Osteoblast (primary cell): ENCODE measurements around the gene ANGEL1. TPM values are rescaled to one million over a fixed set of nuclear protein-coding genes. Genes with fewer than 3 reads are reported as not detected.

Experiments
- DNase-seq: peaks from one replicate; pipeline ENCODE4 v3.0.0; 2011; ENCODE audit warnings: low spot score, mixed read lengths; ENCODE audit not compliant: insufficient read length; ENCODE audit errors: missing footprints
- H2AFZ ChIP-seq: 2 replicates; pipeline ENCODE4 v1.6.0; 2011; ENCODE audit warnings: mild to moderate bottlenecking, low read length
- H3K27ac ChIP-seq: 2 replicates; pipeline ENCODE4 v1.5.1; 2011; ENCODE audit warnings: mild to moderate bottlenecking, low read depth, low read length, moderate library complexity
- H3K27me3 ChIP-seq: 2 replicates; pipeline ENCODE4 v1.6.0; 2012; ENCODE audit warnings: mild to moderate bottlenecking, control low read depth, inconsistent platforms, low read length, moderate library complexity; ENCODE audit not compliant: insufficient read depth
- H3K36me3 ChIP-seq: 2 replicates; pipeline ENCODE4 v1.5.1; 2011; ENCODE audit warnings: mild to moderate bottlenecking, low read length, control low read depth, moderate library complexity; ENCODE audit not compliant: insufficient read depth
- H3K4me1 ChIP-seq: 2 replicates; pipeline ENCODE4 v1.5.1; 2011; ENCODE audit warnings: mild to moderate bottlenecking, low read length, control low read depth, moderate library complexity; ENCODE audit not compliant: insufficient read depth
- H3K4me2 ChIP-seq: 2 replicates; pipeline ENCODE4 v1.6.0; 2011; ENCODE audit warnings: mild to moderate bottlenecking, low read length; ENCODE audit not compliant: insufficient read depth
- H3K4me3 ChIP-seq: fragments of 200-600 bp; sonication (generic); 3 replicates; pipeline ENCODE4 v1.5.1; 2012; ENCODE audit warnings: mild to moderate bottlenecking, low read length, inconsistent platforms; ENCODE audit not compliant: insufficient read depth
- H3K79me2 ChIP-seq: 2 replicates; pipeline ENCODE4 v1.6.0; 2012; ENCODE audit warnings: mild to moderate bottlenecking, low read length, control low read depth, inconsistent platforms; ENCODE audit not compliant: insufficient read depth
- H3K9me3 ChIP-seq: 2 replicates; pipeline ENCODE4 v1.5.1; 2011; ENCODE audit warnings: low read depth, low read length, control low read depth
- H4K20me1 ChIP-seq: 2 replicates; pipeline ENCODE4 v1.6.0; 2012; ENCODE audit warnings: mild to moderate bottlenecking, low read length, control low read depth; ENCODE audit not compliant: insufficient read depth
- total RNA-seq: library from RNA; depleted of rRNA; stranded (reverse); fragments of >200 nt; gene quantifications from 2 replicates; pipeline ENCODE4 v1.2.3, GENCODE V29; 2012
- TF ChIP-seq, protein P1 (sequence below): IDR thresholded peaks from 2 replicates; pipeline ENCODE4 v1.5.1; 2011; ENCODE audit warnings: mild to moderate bottlenecking, low read depth, low read length, moderate library complexity; ENCODE audit errors: extremely low read depth

ANGEL1 gene
- total RNA-seq, 1 donor = 8.3 TPM

DNA sequence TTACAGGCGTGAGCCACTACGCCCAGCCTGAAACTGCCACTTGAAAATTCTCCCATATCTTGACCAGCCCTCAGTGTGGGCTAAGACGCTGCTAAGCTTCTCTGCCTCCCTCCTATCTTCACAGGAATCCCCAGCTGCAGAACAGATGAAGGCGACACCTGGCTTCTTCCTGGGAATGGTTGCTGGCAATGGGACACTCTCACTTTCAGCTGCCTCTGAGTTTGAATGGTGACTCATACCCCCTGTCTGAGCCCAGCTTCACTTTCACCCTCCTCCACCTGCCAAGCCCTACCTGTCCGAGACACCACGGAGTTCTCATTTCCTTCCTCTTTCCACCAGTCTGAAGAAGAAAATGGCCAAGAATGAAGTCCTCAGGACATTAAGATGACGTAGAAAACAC, 69.7 kb downstream of the ANGEL1 start:
- Histone ChIP-seq H3K27ac (no peak overlapping the region), H3K27me3 (no peaks in the 10 kb centered on the region), H3K36me3 (no peaks in the 10 kb centered on the region), H2AFZ (no peak overlapping the region), H3K4me1 (no peaks in the 10 kb centered on the region), H3K9me3 (no peaks in the 10 kb centered on the region), H4K20me1 (no peaks in the 10 kb centered on the region), H3K79me2 (no peaks in the 10 kb centered on the region), H3K4me3 (no peak overlapping the region), H3K4me2 (no peak overlapping the region)
- TF ChIP-seq, protein P1, sequence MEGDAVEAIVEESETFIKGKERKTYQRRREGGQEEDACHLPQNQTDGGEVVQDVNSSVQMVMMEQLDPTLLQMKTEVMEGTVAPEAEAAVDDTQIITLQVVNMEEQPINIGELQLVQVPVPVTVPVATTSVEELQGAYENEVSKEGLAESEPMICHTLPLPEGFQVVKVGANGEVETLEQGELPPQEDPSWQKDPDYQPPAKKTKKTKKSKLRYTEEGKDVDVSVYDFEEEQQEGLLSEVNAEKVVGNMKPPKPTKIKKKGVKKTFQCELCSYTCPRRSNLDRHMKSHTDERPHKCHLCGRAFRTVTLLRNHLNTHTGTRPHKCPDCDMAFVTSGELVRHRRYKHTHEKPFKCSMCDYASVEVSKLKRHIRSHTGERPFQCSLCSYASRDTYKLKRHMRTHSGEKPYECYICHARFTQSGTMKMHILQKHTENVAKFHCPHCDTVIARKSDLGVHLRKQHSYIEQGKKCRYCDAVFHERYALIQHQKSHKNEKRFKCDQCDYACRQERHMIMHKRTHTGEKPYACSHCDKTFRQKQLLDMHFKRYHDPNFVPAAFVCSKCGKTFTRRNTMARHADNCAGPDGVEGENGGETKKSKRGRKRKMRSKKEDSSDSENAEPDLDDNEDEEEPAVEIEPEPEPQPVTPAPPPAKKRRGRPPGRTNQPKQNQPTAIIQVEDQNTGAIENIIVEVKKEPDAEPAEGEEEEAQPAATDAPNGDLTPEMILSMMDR = no peak
- DNase-seq = no peak

DNA sequence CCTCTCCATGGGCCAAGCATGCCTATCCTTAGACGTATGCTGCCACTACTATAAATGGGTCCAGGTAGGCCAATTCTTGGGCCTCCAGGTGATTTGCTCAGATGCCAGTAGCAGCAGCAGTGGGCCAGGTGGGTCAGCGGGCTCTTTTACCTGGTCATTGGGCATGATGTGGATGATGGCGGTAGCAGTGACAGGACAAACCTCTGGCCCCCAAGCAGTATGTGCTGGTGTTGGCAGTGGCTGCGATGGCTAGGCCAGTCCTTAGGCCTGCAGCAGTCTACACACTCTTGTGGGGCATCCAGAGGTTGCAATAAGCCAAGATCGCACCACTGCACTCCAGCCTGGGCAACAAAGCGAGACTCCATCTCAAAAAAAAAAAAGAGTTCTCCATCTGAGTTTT, 70.5 kb downstream of the ANGEL1 start:
- Histone ChIP-seq H3K27me3 (no peaks in the 10 kb centered on the region), H3K36me3 (no peaks in the 10 kb centered on the region), H3K4me2 (no peak overlapping the region), H3K9me3 (no peaks in the 10 kb centered on the region), H3K79me2 (no peaks in the 10 kb centered on the region), H3K4me1 (no peaks in the 10 kb centered on the region), H3K4me3 (no peak overlapping the region), H4K20me1 (no peaks in the 10 kb centered on the region), H3K27ac (no peak overlapping the region), H2AFZ (no peak overlapping the region)
- TF ChIP-seq, protein P1 = no peak
- no peak for DNase-seq

DNA sequence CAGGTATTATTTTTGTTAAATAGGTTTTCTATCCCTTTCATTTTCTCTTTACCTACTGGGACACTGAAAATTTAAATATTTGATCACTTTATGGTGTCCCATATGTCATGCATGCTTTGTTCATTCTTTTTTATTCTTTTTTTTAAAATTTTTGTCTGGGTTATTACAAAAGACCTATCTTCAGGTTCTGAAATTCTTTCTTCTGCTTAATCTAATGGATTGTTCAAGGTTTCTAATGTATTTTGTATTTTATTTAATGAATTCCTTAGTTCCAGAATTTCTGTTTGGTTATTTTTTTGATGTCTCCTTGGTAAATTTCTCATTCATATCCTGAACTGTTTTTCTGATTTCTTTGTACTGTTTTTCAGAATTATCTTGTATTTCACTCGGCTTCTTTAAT, 71.6 kb downstream of the ANGEL1 start:
- no peaks in the 10 kb centered on the region for H4K20me1 ChIP-seq
- no peak for DNase-seq
- H3K27ac ChIP-seq = no peak overlapping the region
- H3K27me3 ChIP-seq = no peaks in the 10 kb centered on the region
- no peak overlapping the region for H2AFZ ChIP-seq
- TF ChIP-seq, protein P1 = no peak
- no peaks in the 10 kb centered on the region for H3K36me3 ChIP-seq
- no peaks in the 10 kb centered on the region for H3K9me3 ChIP-seq
- no peaks in the 10 kb centered on the region for H3K79me2 ChIP-seq
- H3K4me3 ChIP-seq = no peak overlapping the region
- no peak overlapping the region for H3K4me2 ChIP-seq
- H3K4me1 ChIP-seq = no peaks in the 10 kb centered on the region

Other genes with a start within 250 kb of the ANGEL1 start
- 4.0 and 5.6 TPM in 2 replicates for gene VASH1, start 51.4 kb downstream of the ANGEL1 start, total RNA-seq
- gene LRRC74A, start 13.5 kb upstream of the ANGEL1 start, total RNA-seq = not detected in 2 replicates
- gene IRF2BPL, start 215.8 kb upstream of the ANGEL1 start, total RNA-seq = 19.4 and 26.4 TPM in 2 replicates